ENCODE measurements around the gene PPP1R14C.

- no peak for TF ChIP-seq CTCF (IDR thresholded peaks at IDR 0.05)
- no peak for TF ChIP-seq POLR2A (IDR thresholded peaks at IDR 0.05)
These were observed 96.1 kb downstream of the PPP1R14C start for GRCh38 chr6:150238846-150239407.

Data from uterus (tissue), 2 donors.